Neuron (in vitro differentiated cells): ENCODE results near the gene VWA7.
A peak's percentile ranks its signal among the peaks of the same experiment; 100 is the strongest.
"Not testable (repeated sequence)": the region's sequence is repeated elsewhere in the genome, so short reads cannot be mapped to it uniquely, and the experiment has no call there.

ENCODE experiments used
- H2AFZ ChIP-seq: one replicate; pipeline ENCODE4 v1.6.1; 2013; ENCODE audit warnings: low read depth, mild to moderate bottlenecking, inconsistent platforms, low read length, moderate library complexity
- H3K27me3 ChIP-seq: one replicate; pipeline ENCODE4 v1.6.1; 2013; ENCODE audit warnings: low read length; ENCODE audit not compliant: insufficient read depth
- H3K36me3 ChIP-seq: one replicate; pipeline ENCODE4 v1.6.1; 2013; ENCODE audit warnings: low read length; ENCODE audit not compliant: insufficient read depth
- H3K4me1 ChIP-seq: one replicate; pipeline ENCODE4 v1.6.1; 2013; ENCODE audit warnings: low read length; ENCODE audit not compliant: insufficient read depth
- H3K4me3 ChIP-seq: 2 replicates; pipeline ENCODE4 v1.5.1; 2013; ENCODE audit warnings: mild to moderate bottlenecking, low read length, moderate library complexity
- H3K9me3 ChIP-seq: one replicate; pipeline ENCODE4 v1.6.1; 2013; ENCODE audit warnings: low read length

VWA7 gene

DNA sequence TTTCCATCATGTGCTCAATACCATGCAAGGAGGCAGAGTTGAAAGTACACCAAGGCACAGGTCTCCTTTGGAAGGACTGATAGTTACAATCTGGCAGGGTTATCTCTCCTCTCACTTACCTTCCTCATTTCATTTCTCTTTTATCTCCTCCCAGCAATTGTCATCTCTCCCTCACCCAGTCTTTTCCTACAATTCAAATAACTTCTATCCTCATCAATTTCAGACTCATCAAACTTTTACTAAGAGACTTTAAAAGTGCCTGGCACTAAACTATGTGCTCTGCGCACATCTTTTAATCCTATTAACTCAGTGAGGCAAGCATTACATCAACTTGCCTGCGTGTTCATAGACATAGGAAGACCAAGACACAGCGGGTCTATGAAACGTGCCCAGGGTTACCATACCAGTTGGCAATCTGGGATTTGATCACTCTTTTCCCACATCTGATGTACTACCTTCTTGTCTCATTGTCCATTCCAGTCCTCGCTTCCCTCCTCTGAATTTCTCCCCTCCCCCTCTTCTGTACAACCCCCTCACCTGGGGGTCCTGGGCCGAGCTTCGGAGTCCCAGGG is 17.3 kb upstream of the VWA7 start:
- Histone ChIP-seq H3K27me3 (no peaks in the 10 kb centered on the region), H3K4me3 (peak overlapping the region; percentile 83), H2AFZ (peak overlapping the region; percentile 60), H3K36me3 (peaks cover 39% of the 10 kb centered on the region), H3K9me3 (no peaks in the 10 kb centered on the region), H3K4me1 (peaks cover 13% of the 10 kb centered on the region)

DNA sequence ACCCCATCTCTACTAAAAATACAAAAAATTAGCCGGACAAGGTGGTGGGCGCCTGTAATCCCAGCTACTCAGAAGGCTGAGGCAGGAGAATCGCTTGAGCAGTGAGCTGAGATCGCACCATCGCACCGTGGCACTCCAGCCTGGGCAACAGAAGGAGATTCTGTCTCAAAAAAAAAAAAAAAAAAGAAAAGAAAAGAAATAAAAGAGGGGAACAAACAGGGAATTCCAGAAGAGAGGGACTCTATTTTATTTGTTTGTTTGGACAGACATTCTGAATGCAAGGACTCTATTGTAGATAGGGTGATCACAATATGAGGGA is 16.8 kb upstream of the VWA7 start:
- Histone ChIP-seq H3K4me1 (peaks cover 13% of the 10 kb centered on the region), H3K36me3 (peaks cover 39% of the 10 kb centered on the region), H3K4me3 (peak overlapping the region; percentile 83)
- H2AFZ ChIP-seq, H3K9me3 ChIP-seq, H3K27me3 ChIP-seq: not testable (repeated sequence)

DNA sequence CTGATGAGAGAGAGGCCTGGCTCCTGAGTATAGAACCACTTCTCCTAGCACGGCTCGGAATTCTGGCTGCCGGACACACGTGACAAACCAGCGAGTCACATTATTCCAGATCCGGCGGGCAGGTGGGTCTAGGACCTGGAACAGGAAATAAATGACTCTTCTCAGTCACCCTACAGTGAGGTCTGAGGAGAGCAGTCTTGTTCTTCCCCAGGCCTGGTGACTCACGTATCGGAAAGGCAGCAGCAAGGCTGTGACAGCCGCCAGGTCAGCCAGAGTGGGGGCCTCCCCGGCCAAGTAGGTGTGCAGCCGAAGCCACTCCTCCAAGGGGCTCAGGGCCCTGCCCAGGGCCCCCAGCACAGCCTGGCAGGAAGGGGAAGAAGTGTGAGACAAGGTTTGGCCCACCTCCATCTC is 15.6 kb upstream of the VWA7 start:
- no peaks in the 10 kb centered on the region for H3K9me3 ChIP-seq
- H2AFZ ChIP-seq, result no peak overlapping the region
- H3K4me1 ChIP-seq, result peaks cover 13% of the 10 kb centered on the region
- no peak overlapping the region for H3K4me3 ChIP-seq
- H3K36me3 ChIP-seq, result peaks cover 30% of the 10 kb centered on the region
- H3K27me3 ChIP-seq, result no peaks in the 10 kb centered on the region

DNA sequence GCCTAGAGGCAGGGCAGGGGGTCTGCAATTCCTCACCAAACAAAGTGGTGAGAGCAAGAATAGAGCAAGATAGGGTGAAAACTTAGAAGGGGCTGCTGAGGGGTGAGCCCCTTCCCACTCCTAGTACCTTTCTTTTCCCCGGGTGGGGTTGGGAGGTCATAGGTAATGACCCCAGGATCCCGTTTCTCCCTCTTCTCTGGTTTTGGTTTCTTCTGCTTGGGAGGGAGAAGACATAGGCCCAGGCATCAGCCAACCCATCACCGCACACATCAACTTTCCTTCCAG is 14.9 kb upstream of the VWA7 start:
- Histone ChIP-seq H3K36me3 (peaks cover 26% of the 10 kb centered on the region), H3K27me3 (no peaks in the 10 kb centered on the region), H3K4me1 (peaks cover 13% of the 10 kb centered on the region), H3K9me3 (no peaks in the 10 kb centered on the region), H2AFZ (no peak overlapping the region), H3K4me3 (no peak overlapping the region)

DNA sequence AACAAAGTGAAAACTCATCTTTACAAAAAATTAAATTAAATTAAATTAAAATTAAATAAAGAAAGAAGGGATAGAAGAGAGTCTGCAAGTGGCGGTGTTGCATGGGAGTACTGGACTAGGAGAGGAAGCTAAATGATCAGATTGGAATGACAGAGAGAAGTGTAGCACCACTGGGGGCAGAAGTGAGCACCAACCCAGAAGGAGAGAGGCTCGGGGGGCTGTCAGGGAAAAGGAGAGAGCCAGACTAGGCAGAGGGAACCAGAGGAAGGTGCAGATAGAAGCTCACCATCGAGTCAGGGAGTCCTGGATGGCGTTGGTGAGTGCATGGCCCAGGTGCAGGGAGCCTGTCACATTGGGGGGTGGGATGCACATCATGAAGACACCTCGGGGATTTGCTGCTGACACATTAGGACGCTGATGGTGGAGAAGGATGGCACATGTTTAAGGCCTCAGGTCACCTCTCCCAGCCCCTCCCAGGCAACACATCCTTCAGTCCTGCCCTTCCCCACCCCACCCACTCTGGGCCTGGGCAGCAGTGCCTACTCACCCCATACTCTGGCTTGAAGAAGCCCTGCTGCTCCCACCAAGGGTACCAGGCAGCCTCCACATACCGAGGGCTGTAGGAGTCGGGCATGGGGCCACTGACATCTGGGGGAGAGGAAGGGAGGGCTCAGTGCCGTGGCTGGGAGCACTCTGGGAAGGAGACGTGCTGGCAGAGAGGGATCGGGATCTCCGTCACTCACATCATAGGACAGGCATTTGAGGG is 14.4 kb upstream of the VWA7 start:
- Histone ChIP-seq H3K4me1 (peaks cover 13% of the 10 kb centered on the region), H3K27me3 (no peaks in the 10 kb centered on the region), H3K36me3 (peaks cover 26% of the 10 kb centered on the region), H3K9me3 (no peaks in the 10 kb centered on the region), H2AFZ (no peak overlapping the region), H3K4me3 (no peak overlapping the region)

DNA sequence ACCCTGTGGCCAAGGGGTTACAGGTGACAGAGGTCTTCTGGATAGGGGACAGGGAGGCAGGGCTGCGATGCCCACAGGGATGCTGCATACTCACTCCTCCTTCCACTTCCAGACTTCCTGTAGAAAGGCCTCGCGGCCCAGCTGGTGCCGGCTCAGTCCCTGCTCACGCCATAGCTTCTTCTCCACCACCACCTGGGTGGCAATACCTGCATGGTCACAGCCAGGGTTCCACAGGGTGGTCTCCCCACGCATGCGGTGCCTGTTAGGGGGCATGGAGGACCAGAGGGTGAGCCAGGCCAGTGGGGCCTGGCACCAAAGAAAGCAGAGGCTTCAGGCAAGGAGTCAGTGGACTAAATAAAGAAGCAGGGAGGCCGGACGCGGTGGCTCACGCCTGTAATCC is 8.3 kb upstream of the VWA7 start:
- H3K27me3 ChIP-seq, result no peaks in the 10 kb centered on the region
- no peak overlapping the region for H2AFZ ChIP-seq
- no peaks in the 10 kb centered on the region for H3K9me3 ChIP-seq
- H3K4me1 ChIP-seq, result no peaks in the 10 kb centered on the region
- peaks cover 54% of the 10 kb centered on the region for H3K36me3 ChIP-seq
- H3K4me3 ChIP-seq, result no peak overlapping the region

DNA sequence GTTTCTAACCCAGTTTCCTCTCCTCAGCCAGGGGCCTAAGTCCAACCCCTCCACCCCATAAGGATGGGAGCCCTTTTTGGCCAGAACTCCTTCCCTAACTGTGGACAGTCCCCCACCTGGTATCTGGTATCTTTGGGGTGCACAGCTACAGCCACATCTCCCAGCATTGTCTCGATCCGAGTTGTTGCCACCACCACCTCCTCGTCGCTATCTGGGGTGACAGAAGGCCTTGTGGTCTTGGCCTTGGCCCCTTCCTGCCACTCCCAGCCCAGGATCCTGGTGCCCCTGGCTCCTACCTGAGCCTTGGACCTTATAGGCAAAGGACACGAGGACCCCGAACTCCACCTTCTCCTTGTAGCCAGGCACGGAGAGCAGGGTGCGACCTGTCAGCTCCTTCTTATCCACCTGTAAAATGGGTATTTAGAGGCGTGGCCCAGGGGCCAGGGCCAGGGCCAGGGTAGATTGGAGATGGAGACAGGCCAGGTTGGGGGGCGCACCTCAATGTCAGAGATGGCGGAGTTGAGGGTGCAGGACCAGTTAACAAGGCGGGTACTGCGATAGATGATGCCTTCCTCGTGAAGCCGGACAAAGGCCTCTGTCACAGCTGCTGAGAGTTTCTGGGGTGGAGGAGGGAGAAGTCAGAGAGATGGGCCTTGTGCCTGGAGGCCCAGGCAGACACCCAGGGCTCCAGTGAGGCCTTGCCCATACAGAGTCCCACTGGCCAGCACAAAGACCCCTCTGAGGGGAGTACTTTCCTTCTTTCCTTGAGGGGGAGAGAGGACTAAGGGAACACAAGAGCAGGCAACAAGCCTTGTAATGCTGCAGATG is 7.2 kb upstream of the VWA7 start:
- Histone ChIP-seq H3K4me1 (no peaks in the 10 kb centered on the region), H3K4me3 (no peak overlapping the region), H2AFZ (no peak overlapping the region), H3K36me3 (peaks cover 62% of the 10 kb centered on the region), H3K27me3 (no peaks in the 10 kb centered on the region), H3K9me3 (no peaks in the 10 kb centered on the region)

DNA sequence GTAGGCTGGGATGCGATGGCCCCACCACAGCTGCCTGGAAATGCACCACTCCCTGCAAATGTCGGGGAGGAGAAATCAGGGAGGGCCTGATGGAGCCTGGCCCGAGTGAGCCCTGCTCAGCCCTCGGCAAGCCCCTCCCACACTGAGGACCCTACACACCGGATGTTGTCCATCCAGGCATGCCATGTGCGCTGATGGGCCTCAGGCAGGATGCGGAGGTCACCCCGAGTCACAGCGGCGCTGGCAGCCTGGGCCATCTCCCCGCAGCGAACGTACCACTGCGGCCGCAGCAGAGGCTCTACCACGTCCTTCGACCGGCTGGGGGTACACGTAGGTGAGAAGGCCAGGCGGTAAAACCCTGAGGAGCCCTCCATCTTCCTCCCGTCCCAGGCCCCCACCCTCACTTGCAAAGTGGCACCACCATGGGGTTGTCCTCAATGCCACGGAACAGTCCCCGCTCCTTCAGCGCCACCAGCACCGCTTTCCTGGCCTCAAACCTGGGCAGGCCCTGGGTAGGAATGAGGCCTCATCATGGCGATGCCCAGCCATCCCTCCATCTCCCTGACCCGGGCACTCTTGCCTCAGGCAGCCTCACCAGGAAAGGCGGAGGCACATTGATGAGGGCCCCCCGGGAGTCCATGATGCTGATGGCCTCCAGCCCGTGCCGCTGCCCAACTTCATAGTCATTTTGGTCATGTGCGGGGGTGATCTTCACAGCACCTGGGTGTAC is 5.2 kb upstream of the VWA7 start:
- Histone ChIP-seq H3K4me1 (no peaks in the 10 kb centered on the region), H3K36me3 (peaks cover 68% of the 10 kb centered on the region), H3K9me3 (no peaks in the 10 kb centered on the region), H2AFZ (no peak overlapping the region), H3K4me3 (no peak overlapping the region), H3K27me3 (no peaks in the 10 kb centered on the region)

DNA sequence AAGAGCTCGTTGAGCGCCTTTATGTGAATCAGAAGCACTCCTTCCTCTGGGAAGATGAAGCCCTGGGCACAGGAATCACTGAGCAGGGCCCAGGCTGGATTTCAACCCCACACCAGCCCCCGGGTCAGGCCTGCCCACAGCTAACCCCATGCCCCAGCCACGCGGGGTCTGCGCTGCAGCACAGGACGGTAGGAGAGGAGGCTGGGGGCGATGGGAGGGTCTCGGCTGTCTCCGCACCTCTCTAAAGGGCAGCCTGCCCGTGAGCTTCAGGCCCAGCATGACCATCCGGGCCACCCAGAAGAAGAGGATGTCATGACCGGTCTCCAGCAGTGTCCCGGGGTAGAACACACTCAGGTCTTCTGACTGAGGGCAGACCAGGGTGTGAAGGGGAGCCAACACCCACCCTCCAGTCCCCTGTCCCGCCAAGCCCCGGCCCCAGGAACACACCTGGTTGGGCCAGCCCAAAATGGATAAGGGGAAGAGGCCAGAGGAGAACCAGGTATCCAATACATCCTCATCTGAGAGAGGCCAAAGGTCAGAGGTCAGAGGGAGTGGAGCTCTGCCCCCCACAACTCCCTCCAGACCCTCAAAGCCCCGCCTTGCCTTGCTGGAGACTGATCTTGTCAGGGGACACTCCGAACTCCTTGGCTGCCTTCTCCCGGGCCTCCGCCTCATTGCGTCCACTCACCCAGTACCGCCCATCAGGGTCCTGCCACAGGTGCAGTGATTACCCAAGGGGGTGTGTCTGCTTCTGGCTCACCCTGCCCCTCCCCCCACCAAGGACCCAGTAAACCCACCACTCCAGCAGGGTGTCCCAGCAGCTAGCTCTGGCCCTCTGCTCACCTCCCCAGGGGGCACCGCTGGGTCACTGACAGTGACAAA is 4.4 kb upstream of the VWA7 start:
- Histone ChIP-seq H2AFZ (no peak overlapping the region), H3K4me1 (peaks cover 3% of the 10 kb centered on the region), H3K9me3 (no peaks in the 10 kb centered on the region), H3K27me3 (no peaks in the 10 kb centered on the region), H3K4me3 (no peak overlapping the region), H3K36me3 (peaks cover 66% of the 10 kb centered on the region)

DNA sequence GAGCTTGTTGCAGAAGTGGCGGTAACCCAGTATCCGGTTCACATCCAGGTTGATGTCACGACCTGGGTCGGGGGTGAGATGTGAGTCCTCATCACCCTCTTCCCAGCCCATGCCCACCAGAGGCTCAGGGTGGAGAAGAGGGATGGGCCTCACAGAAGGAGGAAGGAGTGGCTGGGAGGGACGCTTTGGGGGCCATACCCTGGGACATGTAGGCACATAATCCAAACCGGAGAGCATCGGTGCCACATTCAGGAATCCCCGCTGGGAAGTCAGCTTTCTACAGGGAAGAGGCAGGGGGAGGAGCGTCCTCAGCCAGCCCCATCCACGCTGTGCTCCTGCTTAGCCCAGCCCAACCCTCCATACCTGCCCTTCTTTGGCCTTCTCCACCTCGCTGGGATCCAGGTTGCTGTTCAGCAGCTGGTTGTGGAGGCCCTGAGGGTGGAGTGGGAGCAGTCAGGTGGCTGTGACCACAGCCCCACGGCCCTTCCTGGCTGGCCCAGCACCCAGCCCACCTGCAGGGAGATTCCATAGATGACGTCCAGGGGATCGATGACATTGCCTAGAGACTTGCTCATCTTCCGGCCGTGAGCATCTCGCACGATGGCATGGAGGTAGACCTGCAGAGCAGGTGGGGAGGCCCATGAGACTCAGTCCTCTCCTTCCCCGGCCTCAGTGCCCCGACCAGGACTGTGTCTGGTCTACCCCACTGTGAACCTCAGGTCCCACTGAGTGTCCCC is 3.5 kb upstream of the VWA7 start:
- H3K27me3 ChIP-seq, result no peaks in the 10 kb centered on the region
- H3K36me3 ChIP-seq, result peaks cover 65% of the 10 kb centered on the region
- H2AFZ ChIP-seq, result no peak overlapping the region
- H3K4me1 ChIP-seq, result peaks cover 3% of the 10 kb centered on the region
- H3K4me3 ChIP-seq, result no peak overlapping the region
- no peaks in the 10 kb centered on the region for H3K9me3 ChIP-seq

DNA sequence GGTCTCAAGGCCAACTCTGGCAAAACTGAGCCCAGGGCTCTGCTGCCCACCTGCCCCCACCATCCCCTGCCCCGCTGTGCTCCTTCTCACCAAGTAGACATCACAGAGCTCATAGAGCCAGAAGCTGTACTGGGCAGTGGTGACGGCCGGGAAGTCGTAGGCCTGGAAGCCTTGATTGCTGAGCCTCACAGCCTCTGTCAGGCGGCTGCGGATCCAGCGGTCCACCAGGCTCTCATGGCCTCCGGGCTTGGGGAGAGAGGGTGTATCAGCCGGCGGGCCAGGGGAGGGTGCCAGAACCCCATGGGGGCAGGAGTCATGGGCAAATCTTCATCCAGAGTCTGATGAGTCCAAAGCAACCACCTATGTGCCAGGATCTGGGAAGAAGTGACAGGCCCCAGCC is 2.8 kb upstream of the VWA7 start:
- Histone ChIP-seq H3K36me3 (peaks cover 57% of the 10 kb centered on the region), H3K4me3 (no peak overlapping the region), H3K27me3 (no peaks in the 10 kb centered on the region)

More for the DNA sequence above, 2.8 kb upstream of the VWA7 start:
- Histone ChIP-seq H3K4me1 (peaks cover 3% of the 10 kb centered on the region), H2AFZ (no peak overlapping the region), H3K9me3 (no peaks in the 10 kb centered on the region)
